HG03565 (cell line): ENCODE measurements around the gene TXNRD2.

Experiments
- ATAC-seq: cut with Tn5 transposase; IDR thresholded peaks from one replicate; pipeline ENCODE4 v1.9.1; 2021; ENCODE audit warnings: mild to moderate bottlenecking, moderate library complexity; ENCODE audit not compliant: unreplicated experiment

TXNRD2 gene

DNA sequence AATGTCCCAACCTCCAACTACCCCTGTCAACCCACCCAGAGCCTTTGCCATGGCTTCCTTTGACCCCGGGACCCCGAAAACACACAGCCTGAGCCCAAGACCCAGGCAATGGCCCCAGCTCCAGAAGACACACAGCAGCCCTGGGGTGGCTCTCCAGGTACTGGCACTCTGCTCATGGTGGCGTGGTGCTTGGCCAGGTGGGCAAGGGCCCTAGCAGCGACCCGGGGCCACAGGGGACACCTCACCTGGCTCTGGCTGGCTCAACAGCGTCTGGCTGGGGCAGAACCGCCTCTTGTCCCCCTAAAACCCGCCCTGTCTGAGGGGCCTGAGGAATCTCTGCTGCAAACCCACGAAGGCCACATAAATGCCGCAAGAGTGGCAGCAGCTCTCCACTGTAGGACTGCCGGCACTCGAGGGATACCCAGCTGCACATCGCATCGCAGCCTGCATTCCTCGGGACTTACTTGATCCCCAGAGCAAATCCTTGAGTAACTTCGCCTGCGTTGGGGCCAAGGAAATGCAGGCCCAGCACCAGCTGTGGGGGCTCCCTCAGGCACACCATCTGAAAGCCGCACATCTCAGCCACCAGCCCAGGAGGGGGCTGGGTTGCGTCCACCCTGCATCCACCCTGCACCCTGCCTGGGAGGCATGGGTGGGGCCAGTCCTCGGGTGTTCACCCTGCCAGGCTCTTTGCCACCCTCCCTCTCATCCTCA, 63.8 kb downstream of the TXNRD2 start:
- no peak for ATAC-seq

DNA sequence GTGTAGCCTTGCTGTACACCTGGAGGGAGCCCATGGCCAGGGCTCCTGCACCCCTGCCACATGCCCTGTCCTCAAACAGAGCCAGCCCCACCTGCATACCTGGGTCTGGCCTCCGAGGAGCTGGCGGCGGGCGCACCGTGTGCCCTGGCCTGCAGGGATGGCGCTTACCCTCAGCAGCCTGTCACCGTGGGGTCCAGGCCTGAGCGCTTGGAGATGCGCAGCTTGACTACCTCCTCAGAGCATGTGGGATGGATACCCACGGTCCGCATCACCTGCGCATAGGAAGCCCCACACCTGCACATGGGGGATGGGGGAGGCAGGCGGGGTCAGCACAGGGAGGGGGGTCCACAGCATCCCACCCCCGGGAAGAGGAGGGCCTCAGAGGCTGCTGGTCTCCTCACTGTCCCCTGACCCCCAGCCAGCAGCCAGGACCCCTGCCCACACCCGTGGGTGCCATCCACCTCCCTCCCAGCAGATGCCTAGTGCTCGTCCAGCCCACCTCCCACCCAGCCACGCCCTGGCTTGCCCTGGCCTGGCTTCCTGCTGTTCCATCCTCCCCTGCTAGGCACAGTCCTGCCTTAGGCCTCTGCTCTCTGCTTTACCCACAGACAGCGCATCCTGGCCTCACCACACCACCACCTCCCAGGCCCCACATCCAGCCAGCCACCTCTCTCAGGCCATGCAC, 64.5 kb downstream of the TXNRD2 start:
- ATAC-seq = no peak

DNA sequence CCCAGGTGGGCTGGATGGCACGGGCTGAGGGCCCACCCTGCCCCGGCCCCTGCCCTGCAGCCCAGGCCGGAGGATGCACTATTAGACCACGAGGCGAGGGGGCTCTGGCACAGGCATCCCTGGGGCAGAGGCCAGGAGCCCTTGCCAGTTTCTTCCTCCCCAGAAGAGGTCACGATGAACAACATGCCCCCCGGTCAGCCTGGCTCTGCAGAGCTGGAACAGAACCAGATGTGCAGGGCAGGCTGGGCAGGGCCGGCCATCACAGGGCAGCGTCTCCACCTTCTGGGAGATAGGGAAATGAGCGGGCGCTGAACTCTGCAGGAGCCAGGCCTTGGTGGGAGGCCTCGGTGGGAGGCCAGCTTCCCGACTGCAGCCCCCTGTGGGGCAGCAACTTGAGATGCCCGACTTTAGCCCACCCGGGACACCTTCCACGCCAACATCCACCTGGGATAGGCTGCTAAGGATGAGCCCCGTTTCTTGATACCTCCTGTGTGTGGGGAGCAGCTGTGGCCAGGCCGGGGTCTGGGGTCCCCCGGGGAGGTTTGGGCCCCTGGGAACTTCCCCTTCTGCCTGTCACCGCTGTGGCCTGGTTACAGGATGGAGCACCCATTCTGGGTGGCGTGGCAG, 65.2 kb downstream of the TXNRD2 start:
- no peak for ATAC-seq

DNA sequence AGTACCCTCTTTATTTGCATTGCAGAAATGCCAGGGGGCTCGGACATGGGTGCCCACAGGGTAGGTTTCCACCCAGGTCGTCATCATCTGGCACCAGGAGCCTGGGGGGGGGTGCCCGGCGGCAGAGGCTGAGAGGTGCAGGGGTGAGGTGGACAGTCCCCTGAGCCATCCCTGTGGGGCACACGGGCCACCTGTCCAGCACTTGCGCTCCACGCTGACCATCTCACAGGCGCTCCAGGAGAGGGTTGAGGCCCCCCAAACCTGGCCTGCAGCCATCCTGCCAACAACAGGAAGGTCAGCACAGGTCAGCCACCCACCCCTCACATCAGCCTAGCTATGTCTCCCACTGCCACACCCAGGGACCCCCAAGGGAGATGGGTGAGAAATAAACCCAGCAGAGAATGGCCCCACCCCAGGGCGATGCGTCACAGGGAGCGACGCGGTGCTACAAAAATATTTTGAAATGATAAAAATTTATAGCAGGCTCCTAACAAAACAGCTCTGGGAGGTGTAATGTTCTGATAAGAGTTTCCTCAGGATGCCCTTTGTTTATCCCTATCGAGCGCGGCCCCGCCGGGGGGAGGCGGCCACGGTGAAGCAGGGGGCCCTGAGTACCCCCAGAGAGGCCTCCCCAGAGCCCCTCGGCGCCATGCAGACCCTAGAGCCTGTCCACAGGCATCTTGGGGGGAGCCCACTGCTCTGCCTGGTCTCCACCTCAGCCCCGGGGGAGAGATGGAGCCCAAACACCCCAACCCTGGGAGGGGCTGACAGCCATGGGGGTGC, 65.9 kb downstream of the TXNRD2 start:
- no peak for ATAC-seq

DNA sequence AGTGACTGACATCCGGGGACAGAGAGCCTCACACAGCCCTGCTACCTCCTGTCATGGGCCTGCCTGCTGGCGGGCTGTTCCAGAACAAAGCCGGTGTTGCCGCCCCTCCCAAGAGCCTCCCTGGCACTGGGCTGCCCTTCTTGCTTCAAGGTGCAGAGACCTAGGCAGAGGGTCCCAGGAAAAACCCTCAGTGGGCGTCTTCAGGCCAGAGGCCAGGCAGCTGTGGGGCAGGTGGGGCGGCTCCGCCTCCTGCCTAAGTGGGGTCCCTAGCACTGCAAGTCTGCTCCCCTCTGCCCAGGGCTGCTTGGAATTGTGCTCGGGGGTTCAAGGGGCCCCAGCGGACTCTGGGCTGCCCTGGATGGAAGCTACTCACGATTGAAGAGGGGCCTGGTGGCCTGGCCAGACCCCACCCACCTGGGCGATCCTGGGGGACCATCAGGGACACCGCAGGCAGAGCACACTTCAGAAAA, 66.5 kb downstream of the TXNRD2 start:
- ATAC-seq = no peak

DNA sequence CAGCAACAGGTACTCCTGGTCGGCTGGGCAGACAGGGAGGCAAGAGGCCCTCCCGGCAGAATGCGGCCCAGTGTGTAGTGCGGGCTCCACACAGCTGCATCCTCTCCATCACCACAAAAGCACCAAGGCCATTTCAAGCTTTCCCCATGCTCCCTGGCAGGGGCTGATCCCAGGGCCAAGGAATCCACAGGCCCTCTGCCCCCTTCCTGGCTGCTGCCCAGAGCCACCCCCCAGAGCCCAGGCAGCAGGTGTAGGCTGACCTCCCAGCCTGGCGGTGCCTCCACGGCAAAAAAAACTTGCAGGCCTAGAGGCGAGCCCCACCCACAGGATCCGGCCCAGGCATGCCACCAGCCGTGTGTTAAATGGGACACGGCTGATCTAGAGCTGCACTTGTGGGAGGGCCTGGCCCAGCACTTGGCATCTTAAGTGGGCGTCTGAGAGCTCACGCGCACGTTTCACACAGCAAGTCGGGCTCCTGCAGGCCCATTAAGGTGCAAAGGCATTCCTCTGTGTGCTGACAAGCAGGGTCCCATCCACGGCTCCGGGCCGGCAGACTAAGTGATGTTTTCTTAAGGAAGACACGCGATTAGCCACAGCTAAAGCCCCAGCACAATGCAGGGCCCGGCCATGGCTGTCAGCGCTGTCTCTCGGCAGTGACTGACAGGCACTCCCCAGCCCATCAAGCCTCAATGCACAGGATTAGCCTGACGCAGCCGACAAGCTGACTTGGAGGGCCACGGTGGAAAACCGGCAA, 67.1 kb downstream of the TXNRD2 start:
- no peak for ATAC-seq

DNA sequence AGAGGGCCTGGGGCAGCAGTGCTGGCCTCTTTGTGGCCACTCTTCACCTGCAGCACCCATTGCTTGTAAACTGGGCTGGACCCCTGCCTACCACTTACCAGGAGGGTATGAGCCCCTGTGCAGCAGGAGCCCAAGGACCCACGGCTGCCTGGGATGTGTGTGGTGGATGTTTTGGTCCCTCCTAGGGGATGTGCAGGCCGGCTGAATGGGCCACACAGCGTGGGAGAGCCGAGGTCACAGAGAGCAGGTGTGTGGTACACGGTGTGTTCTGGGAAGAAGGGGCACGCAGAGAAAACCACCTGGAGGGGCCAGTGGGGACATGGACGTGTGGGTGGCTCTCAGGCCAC, 67.7 kb downstream of the TXNRD2 start:
- ATAC-seq = no peak

DNA sequence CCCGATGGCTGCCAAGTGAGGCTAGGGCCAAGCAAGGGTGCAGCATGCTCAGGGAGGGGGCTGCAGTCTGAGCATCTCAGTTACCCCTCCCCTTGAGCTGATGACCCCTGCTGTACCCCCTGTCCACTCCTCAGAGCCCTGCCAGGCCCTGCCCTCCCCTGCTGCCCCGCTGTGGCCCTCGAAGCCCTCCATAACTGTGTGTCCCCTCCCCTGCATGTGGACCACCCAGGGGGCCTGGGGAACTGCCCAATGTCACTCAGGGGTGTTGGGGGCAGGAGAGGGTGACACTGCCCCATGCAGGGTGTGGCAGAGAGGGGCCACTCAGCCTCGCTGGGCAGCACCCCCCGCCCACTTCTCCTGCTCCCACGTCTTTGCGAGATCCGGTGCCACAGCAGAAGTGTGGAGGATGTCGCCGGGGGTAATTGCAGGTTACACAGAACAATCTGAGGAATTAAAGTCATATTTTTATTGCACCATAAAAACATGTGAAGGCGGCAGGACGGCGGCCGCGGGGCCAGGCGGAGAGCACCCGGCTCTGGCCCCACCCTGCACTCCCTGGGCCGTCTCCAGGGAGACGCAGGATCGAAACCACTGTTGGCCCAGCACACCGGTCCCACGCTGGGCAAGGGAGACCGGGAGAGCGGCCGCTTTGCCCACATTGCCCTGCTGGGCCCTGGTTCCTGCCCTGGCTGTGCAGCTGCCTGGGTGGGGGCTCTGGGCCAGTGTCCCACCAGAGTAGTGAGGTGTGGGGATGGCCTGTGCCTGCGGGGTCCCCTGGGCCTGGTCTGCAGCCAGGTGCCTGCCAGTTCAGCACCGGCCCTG, 68.3 kb downstream of the TXNRD2 start:
- no peak for ATAC-seq

DNA sequence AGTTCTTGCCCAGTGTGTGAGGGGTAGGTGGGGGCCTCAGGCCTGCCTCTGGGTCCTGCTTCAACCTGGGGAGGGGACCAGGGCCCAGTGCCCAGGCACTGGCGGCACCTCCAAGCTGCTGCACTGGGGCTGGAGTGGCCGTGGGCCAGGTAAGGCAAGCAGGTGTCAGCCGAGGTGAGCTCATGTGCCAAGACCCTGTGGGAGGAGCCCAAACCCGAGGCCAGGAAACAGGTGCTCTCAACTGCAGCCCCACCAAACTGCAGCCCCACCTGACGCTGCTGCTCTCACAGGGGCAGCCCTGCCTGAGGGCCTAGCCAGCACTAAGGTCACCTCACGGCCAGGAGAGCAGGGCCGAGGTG, 68.9 kb downstream of the TXNRD2 start:
- ATAC-seq = no peak

DNA sequence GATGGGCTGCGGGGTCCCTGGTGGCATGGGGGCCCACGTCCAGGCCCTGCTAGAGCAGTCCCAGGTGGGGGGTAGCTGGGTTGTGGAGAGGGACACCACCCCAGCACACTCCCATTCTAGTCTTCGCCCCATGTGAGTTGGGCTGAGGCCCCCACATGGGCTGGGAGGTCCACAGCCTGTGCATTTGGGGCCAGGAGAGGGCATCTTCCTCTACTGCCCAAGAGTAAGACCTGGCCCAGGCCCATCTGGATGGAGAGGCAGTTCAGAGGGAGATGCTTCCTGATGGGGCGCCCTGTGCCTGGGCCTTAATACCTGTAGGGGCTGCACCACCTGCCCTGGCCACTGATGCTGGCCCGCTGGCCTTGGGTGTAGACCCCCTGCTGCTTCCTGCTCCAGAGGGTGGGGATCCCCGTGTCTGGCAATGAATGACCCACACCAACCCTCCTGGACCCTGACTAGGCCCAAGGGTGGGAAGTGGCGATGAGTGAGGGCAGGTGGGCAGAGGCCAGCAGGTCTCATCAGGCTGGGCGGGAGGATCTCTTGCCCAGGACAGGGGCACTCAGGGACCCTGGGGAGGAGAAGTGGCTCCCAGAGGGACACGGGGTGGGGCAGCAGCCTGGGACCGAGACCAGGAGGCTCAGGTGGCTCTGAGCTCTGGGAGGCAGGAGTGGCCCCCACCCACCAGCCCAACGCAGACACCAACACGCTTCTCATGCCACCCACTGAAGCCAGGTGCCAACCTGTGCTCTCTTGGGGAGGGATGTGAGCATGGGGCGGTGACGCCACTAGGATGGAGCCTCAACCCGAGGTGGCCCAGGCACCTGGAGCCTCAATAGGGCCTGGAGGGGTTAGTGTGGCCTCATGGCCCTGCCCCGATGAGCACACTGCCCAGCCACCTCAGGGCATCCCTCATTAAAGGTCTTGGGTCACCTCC, 69.5 kb downstream of the TXNRD2 start:
- ATAC-seq = no peak

DNA sequence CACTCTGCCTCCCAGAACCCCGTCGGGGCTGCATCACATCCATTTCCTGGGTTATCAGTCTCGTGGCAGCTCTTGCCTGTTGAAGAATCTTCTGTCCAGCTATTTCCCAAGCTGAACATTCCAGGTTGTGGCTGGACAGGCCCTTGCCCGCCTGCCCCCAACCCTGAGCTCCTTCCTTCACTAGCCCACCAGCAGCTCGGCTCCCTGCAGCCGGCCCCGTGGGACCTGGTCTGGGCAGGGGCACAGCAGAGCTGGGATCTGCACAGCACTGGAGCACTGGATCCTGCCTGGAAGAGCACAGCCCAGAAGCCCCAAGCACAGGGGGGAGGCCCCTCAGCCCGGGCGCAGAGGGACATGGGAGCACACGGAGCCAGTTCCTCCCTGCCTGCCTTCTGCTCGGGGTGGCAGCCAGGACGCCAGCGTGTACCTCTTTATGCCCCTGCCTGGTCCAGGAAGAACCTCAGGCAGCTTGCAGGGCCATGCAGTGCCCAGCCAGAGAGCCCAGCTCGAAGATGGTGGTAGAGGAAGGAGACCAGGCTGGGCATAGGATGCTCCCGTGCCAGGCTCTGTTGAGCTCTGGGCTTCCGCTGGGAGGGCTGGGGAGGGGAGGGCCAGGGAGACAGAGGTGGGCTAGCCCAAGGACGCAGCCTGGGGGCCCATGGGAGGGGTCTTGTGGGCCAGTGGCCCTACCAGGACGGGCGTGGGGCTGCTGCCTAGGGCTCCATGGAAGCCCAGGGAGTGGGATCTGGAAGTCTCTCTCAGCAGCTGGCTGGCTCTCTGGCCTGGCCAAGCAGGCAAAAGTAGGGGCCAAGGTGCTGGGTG, 70.4 kb downstream of the TXNRD2 start:
- ATAC-seq = no peak

DNA sequence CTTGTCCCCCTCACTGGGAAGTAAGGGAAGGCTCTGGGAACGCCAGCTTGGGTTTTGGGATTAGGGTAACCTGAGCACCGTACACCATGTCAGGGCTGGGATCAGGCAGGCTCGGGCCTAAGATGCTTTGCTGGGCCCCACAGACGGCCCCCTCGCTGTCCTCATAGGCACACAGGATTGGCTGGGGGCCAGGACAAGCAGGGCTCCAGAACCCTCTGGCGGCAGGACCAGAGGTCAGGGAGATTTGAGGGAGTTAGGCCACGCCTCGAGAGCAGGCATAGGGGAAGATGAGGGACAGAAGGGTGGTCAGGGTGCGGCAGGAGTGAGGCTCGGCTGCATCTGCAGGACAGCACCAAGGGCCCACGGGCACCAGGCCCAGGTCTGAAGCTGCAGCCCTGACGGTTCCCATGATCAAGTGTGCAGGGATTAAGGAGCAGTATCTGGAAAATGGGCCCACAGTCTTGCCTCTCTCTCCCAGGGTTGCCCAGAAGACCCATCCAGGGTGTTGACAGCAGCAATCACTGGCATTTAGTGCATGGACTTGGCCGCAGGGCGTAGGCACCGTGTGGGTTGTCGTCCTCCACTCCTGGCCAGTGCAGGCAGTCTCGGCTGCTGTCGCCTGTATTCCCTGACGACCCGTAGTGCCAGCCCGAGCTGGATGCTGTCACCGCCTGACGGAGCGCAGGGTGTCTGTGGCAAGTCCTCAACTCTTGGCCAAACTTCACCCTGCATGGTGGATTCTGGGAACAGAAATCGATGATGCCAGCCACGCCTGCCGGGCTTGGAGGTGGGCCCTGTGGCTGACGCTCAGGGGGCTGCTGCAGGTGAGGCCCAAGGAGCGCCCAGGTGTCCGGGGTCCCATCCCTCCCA, 71.2 kb downstream of the TXNRD2 start:
- no peak for ATAC-seq

DNA sequence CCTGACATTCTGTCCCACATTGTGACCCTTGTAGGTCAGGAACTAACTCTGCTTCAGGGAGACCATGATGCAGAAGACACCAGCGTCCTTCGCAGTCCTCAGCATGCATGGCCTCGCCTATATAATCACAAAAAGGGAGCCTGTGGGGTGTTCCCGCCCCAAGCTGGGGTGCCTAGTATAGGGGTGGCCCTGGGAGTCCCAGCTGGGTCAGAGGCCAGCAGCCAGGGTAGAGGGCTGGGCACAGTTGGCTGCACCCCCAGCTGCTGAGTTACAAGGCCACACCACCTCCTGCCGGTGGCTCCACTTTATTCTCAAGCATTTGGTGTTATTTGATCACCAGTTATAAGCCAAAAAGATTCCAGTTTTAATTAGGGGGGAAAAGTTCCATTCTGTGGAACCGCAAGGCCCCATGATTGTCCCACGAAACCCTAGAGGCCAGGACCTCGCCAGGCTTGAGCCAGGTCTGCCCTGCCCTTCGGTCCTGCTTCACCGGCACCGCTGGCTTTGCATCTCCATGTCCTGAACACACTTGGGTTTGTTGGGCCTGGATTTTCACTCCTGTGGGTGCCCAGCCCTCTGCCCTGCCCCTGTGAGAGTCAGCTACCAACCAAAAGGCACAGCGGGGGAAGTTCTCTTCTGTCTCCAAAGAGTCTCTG, 72.0 kb downstream of the TXNRD2 start:
- no peak for ATAC-seq

DNA sequence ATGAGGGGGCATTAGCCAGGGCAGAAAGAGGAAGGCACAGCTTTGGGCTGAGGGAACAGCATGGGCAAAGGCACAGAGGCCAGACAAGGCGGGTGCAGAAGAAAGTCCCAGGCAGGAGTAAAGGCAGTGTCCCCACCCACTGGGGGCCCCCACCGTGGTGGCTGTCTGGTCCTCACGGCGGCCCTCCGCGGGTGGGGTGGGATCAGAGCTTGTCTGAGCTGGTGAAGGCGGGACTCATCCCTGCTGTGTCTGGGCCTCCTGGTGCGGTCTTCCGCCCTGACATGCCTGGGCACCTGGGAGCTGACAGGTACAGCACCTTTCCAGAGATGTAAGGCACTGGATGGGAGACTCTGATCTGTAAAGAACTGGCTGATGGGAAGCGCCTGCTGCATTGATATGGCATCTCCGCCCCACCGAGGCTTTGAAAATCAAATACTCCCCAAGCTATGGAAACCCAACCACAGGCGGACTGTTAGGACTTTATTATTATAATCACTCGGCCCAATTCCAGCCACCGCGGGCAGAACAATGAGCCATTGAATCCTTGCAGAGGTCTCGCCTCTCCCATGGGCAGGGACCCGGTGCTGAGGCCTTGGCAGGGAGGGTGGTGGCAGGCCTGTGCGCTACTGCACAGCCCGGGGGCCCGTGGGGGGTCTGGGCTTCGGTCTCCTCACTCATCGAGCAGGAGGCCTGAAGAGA, 72.7 kb downstream of the TXNRD2 start:
- no peak for ATAC-seq

DNA sequence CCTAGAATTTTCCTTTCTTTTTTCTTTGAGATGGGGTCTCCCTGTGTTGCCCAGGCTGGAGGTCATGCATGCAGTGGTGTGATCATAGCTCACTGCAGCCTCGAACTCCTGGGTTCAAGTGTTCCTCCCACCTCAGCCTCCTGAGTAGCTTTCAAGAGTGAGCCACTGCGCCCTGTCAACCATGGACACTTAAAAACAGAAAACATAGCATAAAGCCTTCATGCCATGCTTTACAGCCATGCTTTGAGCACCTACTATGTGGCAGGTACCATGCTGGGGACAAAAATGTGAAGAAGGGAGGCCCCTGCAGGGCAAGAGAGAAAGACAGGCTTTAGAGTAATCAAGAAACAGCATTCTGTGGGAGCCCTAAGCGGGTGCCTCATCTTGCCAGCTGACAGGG, 73.3 kb downstream of the TXNRD2 start:
- ATAC-seq = no peak

DNA sequence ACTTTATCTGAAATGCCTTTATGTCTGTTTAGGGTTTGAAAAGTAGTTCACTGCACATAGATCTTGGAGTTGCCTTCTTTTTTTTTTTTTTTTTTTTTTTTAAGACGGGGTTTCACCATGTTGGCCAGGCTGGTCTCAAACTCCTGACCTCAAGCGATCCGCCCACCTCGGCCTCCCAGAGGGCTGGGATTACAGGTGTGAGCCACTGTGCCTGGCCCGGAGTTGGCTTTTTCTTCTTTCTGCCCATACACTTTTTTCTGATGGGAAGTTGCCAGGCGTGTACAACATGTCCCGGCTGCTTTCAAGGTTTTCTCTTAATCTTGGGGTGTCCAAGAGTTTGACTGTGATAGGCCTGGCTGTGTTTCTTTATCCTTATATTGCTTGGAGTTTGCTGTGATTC, 74.0 kb downstream of the TXNRD2 start:
- no peak for ATAC-seq
